Fibroblast of pulmonary artery (primary cell): Measurements from ENCODE around the gene DPP4.

Source experiments
- DNase-seq: peaks from one replicate; pipeline ENCODE4 v3.0.0-alpha.2; 2010; ENCODE audit warnings: low read depth
- H3K4me3 ChIP-seq: replicated peaks from 2 replicates; pipeline ENCODE4 v1.5.1; 2011; ENCODE audit warnings: low read depth, mild to moderate bottlenecking, control low read depth, low read length, moderate library complexity
- TF ChIP-seq, protein P1 (sequence below): IDR thresholded peaks from 2 replicates; pipeline ENCODE4 v1.5.1; 2011; ENCODE audit warnings: mild to moderate bottlenecking, control low read depth, low read length, inconsistent platforms; ENCODE audit errors: missing control alignments

Gene DPP4

GRCh38 chr2:161994761-161995520 lies 79.1 kb downstream of the DPP4 start:
- TF ChIP-seq, protein P1, sequence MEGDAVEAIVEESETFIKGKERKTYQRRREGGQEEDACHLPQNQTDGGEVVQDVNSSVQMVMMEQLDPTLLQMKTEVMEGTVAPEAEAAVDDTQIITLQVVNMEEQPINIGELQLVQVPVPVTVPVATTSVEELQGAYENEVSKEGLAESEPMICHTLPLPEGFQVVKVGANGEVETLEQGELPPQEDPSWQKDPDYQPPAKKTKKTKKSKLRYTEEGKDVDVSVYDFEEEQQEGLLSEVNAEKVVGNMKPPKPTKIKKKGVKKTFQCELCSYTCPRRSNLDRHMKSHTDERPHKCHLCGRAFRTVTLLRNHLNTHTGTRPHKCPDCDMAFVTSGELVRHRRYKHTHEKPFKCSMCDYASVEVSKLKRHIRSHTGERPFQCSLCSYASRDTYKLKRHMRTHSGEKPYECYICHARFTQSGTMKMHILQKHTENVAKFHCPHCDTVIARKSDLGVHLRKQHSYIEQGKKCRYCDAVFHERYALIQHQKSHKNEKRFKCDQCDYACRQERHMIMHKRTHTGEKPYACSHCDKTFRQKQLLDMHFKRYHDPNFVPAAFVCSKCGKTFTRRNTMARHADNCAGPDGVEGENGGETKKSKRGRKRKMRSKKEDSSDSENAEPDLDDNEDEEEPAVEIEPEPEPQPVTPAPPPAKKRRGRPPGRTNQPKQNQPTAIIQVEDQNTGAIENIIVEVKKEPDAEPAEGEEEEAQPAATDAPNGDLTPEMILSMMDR = no peak
- H3K4me3 ChIP-seq = no peak overlapping the region
- DNase-seq = no peak

GRCh38 chr2:161992531-161992930 lies 81.5 kb downstream of the DPP4 start:
- DNase-seq = no peak
- TF ChIP-seq, protein P1 = no peak
- no peak overlapping the region for H3K4me3 ChIP-seq

GRCh38 chr2:161991991-161992390 lies 82.0 kb downstream of the DPP4 start:
- H3K4me3 ChIP-seq = no peak overlapping the region
- TF ChIP-seq, protein P1 = no peak
- DNase-seq = no peak

- TF ChIP-seq, protein P1 = no peak
- peak; percentile 94 for DNase-seq
- H3K4me3 ChIP-seq = no peak overlapping the region
Measured at GRCh38 chr2:161990741-161991140, 83.3 kb downstream of the DPP4 start.

- no peak for DNase-seq
- TF ChIP-seq, protein P1 = no peak
- no peak overlapping the region for H3K4me3 ChIP-seq
Measured at GRCh38 chr2:161990036-161990435, 84.0 kb downstream of the DPP4 start.

DNA sequence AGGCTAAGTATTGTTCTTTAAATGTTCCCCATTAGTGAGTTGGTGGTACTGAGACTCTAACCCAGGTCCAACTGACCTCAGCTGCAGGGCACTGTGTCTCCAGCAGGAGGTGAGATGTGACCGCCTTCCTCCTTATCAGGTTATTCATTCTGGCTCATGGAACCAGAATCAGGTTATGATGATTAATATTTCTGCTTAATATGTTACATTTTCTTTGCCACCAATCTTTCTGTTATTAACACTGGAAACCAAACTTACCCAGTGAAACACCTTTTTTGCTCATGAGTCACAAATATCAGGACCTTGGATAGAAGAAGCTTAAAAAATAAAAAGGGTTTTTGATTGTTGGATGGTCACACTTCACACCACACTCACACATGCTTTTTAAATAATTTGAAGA lies 85.4 kb downstream of the DPP4 start:
- DNase-seq = no peak
- TF ChIP-seq, protein P1 = peak; percentile 18
- no peak overlapping the region for H3K4me3 ChIP-seq

DNA sequence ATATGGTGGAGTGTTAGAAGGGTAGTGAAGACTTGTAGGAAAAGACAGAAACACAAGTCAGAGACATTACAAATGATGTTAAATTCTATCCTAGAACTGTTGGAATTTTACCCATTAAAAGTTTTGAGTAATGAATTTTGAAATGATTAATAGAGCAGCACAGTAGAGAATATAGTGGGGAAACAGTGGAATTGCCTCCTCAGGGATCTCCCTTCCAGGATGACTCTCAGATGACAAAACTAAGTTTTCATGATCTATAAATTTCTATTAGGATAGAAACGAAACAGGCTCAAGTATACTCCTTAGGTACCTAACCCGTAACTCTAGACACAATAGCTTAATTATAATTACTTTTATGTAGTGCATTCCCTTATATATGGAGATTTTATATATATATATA lies 86.7 kb downstream of the DPP4 start:
- no peak for DNase-seq
- TF ChIP-seq, protein P1 = no peak
- H3K4me3 ChIP-seq = no peak overlapping the region
